CD4-positive, CD25-positive, alpha-beta regulatory T cell (primary cell): ENCODE measurements around the gene SLC38A8. TPM values are rescaled to one million over a fixed set of nuclear protein-coding genes. Genes with fewer than 3 reads are reported as not detected.

ENCODE experiments used
- ATAC-seq, 2 donors: fragments of 150-1000 bp; cut with Tn5 transposase; one replicate each; pipeline ENCODE4 v1.10.0; 2021; ENCODE audit warnings: low read depth in 2 of 2, moderate number of reproducible peaks in 2 of 2, moderate library complexity in 1 of 2
- DNase-seq, 3 donors: peaks; one replicate each; pipeline versions ENCODE4 v3.0.0 to v3.0.0-alpha.2; 2012 to 2022; ENCODE audit warnings: mixed read lengths in 1 of 3
- H3K27ac ChIP-seq: one replicate; pipeline ENCODE4 v1.7.0; 2013; ENCODE audit warnings: mild to moderate bottlenecking, low read length; ENCODE audit not compliant: insufficient read depth, poor library complexity, severe bottlenecking
- H3K27me3 ChIP-seq: one replicate; pipeline ENCODE4 v1.7.0; 2013; ENCODE audit warnings: low read length; ENCODE audit not compliant: control insufficient read depth, insufficient read depth
- H3K36me3 ChIP-seq: one replicate; pipeline ENCODE4 v1.7.0; 2013; ENCODE audit warnings: mild to moderate bottlenecking, low read length, moderate library complexity; ENCODE audit not compliant: control insufficient read depth, insufficient read depth
- H3K4me1 ChIP-seq: 2 replicates; pipeline ENCODE4 v1.7.0; 2013; ENCODE audit warnings: mild to moderate bottlenecking, low read length; ENCODE audit not compliant: insufficient read depth, control insufficient read depth, poor library complexity, severe bottlenecking
- H3K4me3 ChIP-seq: one replicate; pipeline ENCODE4 v1.7.0; 2013; ENCODE audit warnings: low read depth, mild to moderate bottlenecking, low read length, moderate library complexity
- H3K9me3 ChIP-seq, 2 experiments: 1 replicate in 1 of 2; 2 replicates in 1 of 2; pipeline ENCODE4 v1.7.0; 2013; ENCODE audit warnings: low read length in 2 of 2, mild to moderate bottlenecking in 1 of 2, moderate library complexity in 1 of 2; ENCODE audit not compliant: control insufficient read depth in 2 of 2
- H3K27ac Mint-ChIP-seq, 3 donors: one replicate each; pipeline ENCODE4 v1.8.0; 2020 to 2022; ENCODE audit warnings: mild to moderate bottlenecking in 3 of 3, mixed read lengths in 3 of 3, moderate library complexity in 2 of 3
- H3K27me3 Mint-ChIP-seq: one replicate; pipeline ENCODE4 v1.8.0; 2022; ENCODE audit warnings: mild to moderate bottlenecking, mixed read lengths
- H3K36me3 Mint-ChIP-seq: one replicate; pipeline ENCODE4 v1.8.0; 2020; ENCODE audit warnings: mixed read lengths
- H3K4me1 Mint-ChIP-seq, 4 donors: one replicate each; pipeline ENCODE4 v1.8.0; 2020 to 2022; ENCODE audit warnings: mixed read lengths in 4 of 4, mild to moderate bottlenecking in 1 of 4
- H3K4me3 Mint-ChIP-seq, 4 donors: one replicate each; pipeline ENCODE4 v1.8.0; 2020 to 2022; ENCODE audit warnings: mild to moderate bottlenecking in 4 of 4, mixed read lengths in 4 of 4, moderate library complexity in 3 of 4
- H3K9me3 Mint-ChIP-seq, 7 donors: one replicate each; pipeline ENCODE4 v1.8.0; 2020 to 2022; ENCODE audit warnings: mixed read lengths in 7 of 7, mild to moderate bottlenecking in 3 of 7, moderate library complexity in 2 of 7
- polyA plus RNA-seq, 4 donors: library from polyadenylated mRNA; unstranded; fragments of 300-500 nt; fragmentation: Illumina TruSeq; gene quantifications; one replicate each; pipeline ENCODE4 v1.2.3, GENCODE V29; 2021
- total RNA-seq: library from RNA; stranded (reverse); gene quantifications from one replicate; pipeline ENCODE4 v1.2.3, GENCODE V29; 2022

Gene SLC38A8
- total and polyA plus RNA-seq, 5 donors from 2014 or later, result not detected

DNA sequence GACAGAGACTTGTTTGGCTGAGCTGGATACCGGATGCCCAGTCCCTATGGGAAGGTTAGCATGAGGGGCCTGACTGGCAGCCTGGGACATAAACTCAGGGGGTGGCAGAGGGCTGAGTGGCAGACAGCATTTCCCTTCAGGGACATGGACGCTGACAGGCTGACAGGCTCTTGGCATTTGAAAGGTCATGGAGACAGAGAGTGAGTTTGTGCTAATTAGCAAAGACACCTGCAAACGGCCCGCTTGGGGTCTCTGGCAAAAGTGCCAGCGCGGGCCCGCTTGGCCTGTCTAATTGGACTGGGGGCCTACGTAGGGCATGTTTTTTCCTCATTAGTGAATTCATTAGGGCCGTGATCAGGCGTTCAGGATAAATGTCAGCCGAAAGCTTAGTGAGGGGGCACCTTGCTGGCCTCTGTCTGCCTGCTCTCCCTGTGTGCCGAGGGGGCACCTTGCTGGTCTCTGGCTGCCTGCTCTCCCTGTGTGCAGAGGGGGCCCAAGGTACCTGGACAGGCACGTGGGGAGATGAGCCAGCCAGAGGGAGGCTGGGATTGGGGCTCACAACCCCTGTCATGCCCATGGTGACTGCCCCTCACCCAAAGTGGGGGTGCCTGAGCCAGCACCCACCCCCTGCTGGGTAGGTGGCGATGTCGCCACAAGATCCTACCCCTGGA, 66.9 kb downstream of the SLC38A8 start:
- DNase-seq (no peak), ATAC-seq (no peak)
- Histone ChIP-seq H3K4me1 (no peaks in the 10 kb centered on the region), H3K27me3 (no peaks in the 10 kb centered on the region), H3K36me3 (no peaks in the 10 kb centered on the region), H3K27ac (no peak overlapping the region), H3K9me3 (peaks cover 0 to 9% of the 10 kb centered on the region in 2 experiments), H3K4me3 (no peak overlapping the region)
- Mint-ChIP-seq H3K4me3 (no peak overlapping the region), H3K27ac (no peak overlapping the region), H3K36me3 (no peaks in the 10 kb centered on the region), H3K9me3 (peaks cover 0 to 5% (median 0%) of the 10 kb centered on the region in 7 donors), H3K4me1 (no peaks in the 10 kb centered on the region), H3K27me3 (peaks cover 4% of the 10 kb centered on the region)

GRCh38 chr16:83974475-83974874, 68.1 kb downstream of the SLC38A8 start:
- Histone ChIP-seq H3K36me3 (no peaks in the 10 kb centered on the region), H3K27ac (no peak overlapping the region), H3K27me3 (no peaks in the 10 kb centered on the region), H3K9me3 (peaks cover 0 to 9% of the 10 kb centered on the region in 2 experiments), H3K4me1 (no peaks in the 10 kb centered on the region), H3K4me3 (no peak overlapping the region)
- Mint-ChIP-seq H3K36me3 (no peaks in the 10 kb centered on the region), H3K27me3 (peaks cover 10% of the 10 kb centered on the region), H3K27ac (no peak overlapping the region), H3K4me1 (no peaks in the 10 kb centered on the region), H3K4me3 (no peak overlapping the region), H3K9me3 (peaks cover 0 to 5% (median 0%) of the 10 kb centered on the region in 7 donors)
- DNase-seq (no peak), ATAC-seq (no peak)

DNA sequence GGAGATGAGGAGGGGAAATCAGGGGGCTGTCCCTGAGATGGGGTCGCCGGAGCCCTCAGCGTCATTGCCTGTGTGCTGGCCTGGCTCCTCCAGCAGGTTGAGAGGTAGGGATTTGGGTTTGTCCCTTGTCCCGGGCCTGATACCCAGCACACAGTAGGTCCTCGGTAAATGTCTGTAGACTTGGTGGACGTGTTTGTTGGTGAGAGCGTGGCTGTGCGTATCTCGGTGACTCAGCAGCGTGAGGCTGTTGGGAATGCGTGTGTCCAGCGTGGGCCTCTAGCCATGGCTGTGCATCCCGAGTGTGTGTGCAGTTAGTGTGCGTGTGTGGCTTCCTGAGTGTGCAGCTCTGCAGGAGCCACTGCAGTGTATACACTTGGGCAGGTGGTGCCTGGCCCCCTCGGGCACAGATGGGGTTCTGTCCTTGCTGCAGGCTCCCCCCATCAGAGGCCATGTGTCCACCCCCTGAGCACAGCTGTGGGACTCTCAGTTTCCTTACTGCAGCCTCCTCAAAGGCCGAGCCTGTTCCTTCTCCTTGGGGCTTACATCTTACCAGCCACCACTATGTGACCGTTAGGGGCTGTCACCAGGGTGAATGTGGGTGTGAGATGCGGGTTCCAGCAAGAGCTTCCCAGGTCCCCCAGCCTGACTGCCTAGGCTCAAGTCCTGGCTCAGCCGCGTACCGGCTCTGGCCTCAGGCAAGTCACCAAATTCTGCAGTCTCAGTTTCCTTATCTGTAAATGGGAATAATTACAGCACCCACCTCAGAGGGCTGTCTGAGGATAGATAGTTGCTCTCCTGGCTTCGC, 68.8 kb downstream of the SLC38A8 start:
- Histone ChIP-seq H3K27me3 (no peaks in the 10 kb centered on the region), H3K27ac (no peak overlapping the region), H3K36me3 (no peaks in the 10 kb centered on the region), H3K9me3 (peaks cover 0 to 9% of the 10 kb centered on the region in 2 experiments), H3K4me3 (no peak overlapping the region), H3K4me1 (no peaks in the 10 kb centered on the region)
- Mint-ChIP-seq H3K4me3 (no peak overlapping the region), H3K27me3 (peaks cover 10% of the 10 kb centered on the region), H3K9me3 (peaks cover 0 to 3% (median 0%) of the 10 kb centered on the region in 7 donors), H3K27ac (no peak overlapping the region), H3K36me3 (no peaks in the 10 kb centered on the region), H3K4me1 (no peaks in the 10 kb centered on the region)
- DNase-seq, result no peak
- no peak for ATAC-seq

- Mint-ChIP-seq H3K9me3 (peaks cover 0 to 2% (median 0%) of the 10 kb centered on the region in 7 donors), H3K27me3 (peaks cover 10% of the 10 kb centered on the region), H3K27ac (no peak overlapping the region), H3K36me3 (no peaks in the 10 kb centered on the region), H3K4me3 (no peak overlapping the region), H3K4me1 (no peaks in the 10 kb centered on the region)
- Histone ChIP-seq H3K36me3 (no peaks in the 10 kb centered on the region), H3K9me3 (peaks cover 0 to 4% of the 10 kb centered on the region in 2 experiments), H3K4me3 (no peak overlapping the region), H3K27ac (no peak overlapping the region), H3K27me3 (no peaks in the 10 kb centered on the region), H3K4me1 (peaks cover under 1% of the 10 kb centered on the region)
- ATAC-seq (no peak), DNase-seq (no peak)
Measured at GRCh38 chr16:83973077-83973476, 69.5 kb downstream of the SLC38A8 start.

GRCh38 chr16:83972256-83973008, 70.2 kb downstream of the SLC38A8 start:
- H3K27ac Mint-ChIP-seq, result no peak overlapping the region
- no peaks in the 10 kb centered on the region for H3K9me3 Mint-ChIP-seq
- Histone ChIP-seq H3K4me3 (no peak overlapping the region), H3K27me3 (no peaks in the 10 kb centered on the region), H3K27ac (no peak overlapping the region), H3K9me3 (no peaks in the 10 kb centered on the region), H3K4me1 (peaks cover 3% of the 10 kb centered on the region), H3K36me3 (no peaks in the 10 kb centered on the region)
- H3K27me3 Mint-ChIP-seq, result peaks cover 14% of the 10 kb centered on the region
- H3K4me3 Mint-ChIP-seq, result no peak overlapping the region
- no peaks in the 10 kb centered on the region for H3K36me3 Mint-ChIP-seq
- H3K4me1 Mint-ChIP-seq, result peaks cover 0 to 3% (median 0%) of the 10 kb centered on the region in 4 donors
- DNase-seq (no peak), ATAC-seq (no peak)

GRCh38 chr16:83971165-83972130, 71.1 kb downstream of the SLC38A8 start:
- peak overlapping the region in 1 of 3 donors; percentile 5 for H3K27ac Mint-ChIP-seq
- H3K36me3 Mint-ChIP-seq, result no peaks in the 10 kb centered on the region

DNA sequence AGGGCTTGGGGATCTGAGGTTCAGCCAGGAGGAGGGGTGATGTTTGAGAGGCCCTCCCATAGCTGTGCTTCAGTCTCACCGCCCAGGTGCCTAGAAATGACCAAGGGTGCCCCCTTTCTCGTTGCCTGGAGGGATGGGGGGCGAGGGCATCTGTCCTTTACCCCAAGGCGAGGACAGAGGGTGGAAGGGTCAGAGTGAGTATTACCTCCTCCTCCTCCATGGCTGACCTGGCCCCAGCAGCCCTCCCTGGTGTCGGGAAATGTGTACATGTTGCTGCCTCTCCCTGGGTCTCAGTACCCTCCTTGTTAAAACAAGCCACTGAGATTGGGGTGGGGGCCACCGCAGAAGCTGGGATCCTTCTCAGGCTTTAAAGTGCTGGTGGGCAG, 72.2 kb downstream of the SLC38A8 start:
- ATAC-seq, result no peak
- no peak overlapping the region for H3K4me3 Mint-ChIP-seq

More at GRCh38 chr16:83971165-83972130, 71.1 kb downstream of the SLC38A8 start:
- H3K4me3 Mint-ChIP-seq, result no peak overlapping the region
- no peaks in the 10 kb centered on the region for H3K27me3 ChIP-seq
- ATAC-seq (no peak), DNase-seq (no peak)
- H3K4me3 ChIP-seq, result no peak overlapping the region
- peaks cover 0 to 3% (median 0%) of the 10 kb centered on the region in 4 donors for H3K4me1 Mint-ChIP-seq
- no peaks in the 10 kb centered on the region for H3K36me3 ChIP-seq
- H3K9me3 ChIP-seq, result no peaks in the 10 kb centered on the region
- H3K4me1 ChIP-seq, result peaks cover 3% of the 10 kb centered on the region
- no peaks in the 10 kb centered on the region for H3K9me3 Mint-ChIP-seq
- H3K27ac ChIP-seq, result no peak overlapping the region
- H3K27me3 Mint-ChIP-seq, result peaks cover 14% of the 10 kb centered on the region

More for the DNA sequence above, 72.2 kb downstream of the SLC38A8 start:
- DNase-seq, result no peak
- no peaks in the 10 kb centered on the region for H3K27me3 ChIP-seq
- Mint-ChIP-seq H3K27ac (no peak overlapping the region), H3K27me3 (peaks cover 14% of the 10 kb centered on the region), H3K9me3 (no peaks in the 10 kb centered on the region), H3K36me3 (no peaks in the 10 kb centered on the region), H3K4me1 (peaks cover 0 to 3% (median 0%) of the 10 kb centered on the region in 4 donors)
- no peak overlapping the region for H3K4me3 ChIP-seq
- H3K9me3 ChIP-seq, result no peaks in the 10 kb centered on the region
- H3K36me3 ChIP-seq, result no peaks in the 10 kb centered on the region
- H3K4me1 ChIP-seq, result peaks cover 3% of the 10 kb centered on the region
- H3K27ac ChIP-seq, result no peak overlapping the region
